ENCODE data around the gene MYLK2.

GRCh38 chr20:31801508-31801907 lies 17.6 kb upstream of the MYLK2 start:
- TF ChIP-seq EZH2 (IDR thresholded peaks at IDR 0.05; ENCODE audit: low read length) (no peak), CTCF (optimal IDR thresholded peaks at IDR 0.05 in 1 of 3, IDR thresholded peaks at IDR 0.05 in 1 of 3, conservative IDR thresholded peaks at IDR 0.05 in 1 of 3; ENCODE audit: extremely low read depth in 1 of 3, insufficient read depth in 2 of 3, low read length in 3 of 3) (no peak)

Data from keratinocyte (primary cell).